ENCODE results near the gene TMEM129. TPM values are rescaled to one million over a fixed set of nuclear protein-coding genes. Genes with fewer than 3 reads are reported as not detected.

The TMEM129 gene
- polyA plus RNA-seq: 1.1 and 2.3 TPM in 2 replicates

GRCh38 chr4:1721003-1721665, at the start of gene TMEM129, which contains the start of gene TACC3:
TSS of gene TMEM129 (minus strand) at chr4:1721323. CDS start at chr4:1720837, 486 bp downstream.
TSS of gene TACC3 (plus strand) at chr4:1721521. CDS start at chr4:1723422, 1,901 bp downstream.

GRCh38 chr4:1712216-1713002, 8.7 kb downstream of the TMEM129 start, which contains the start of gene SLBP:
TSS of gene SLBP (minus strand) at chr4:1712319. CDS start at chr4:1712188, 131 bp downstream.

GRCh38 chr4:1683736-1684505, 37.2 kb downstream of the TMEM129 start, which contains the start of gene FAM53A:
TSS of gene FAM53A (minus strand) at chr4:1684313. CDS start at chr4:1668741, 15,572 bp downstream.

Other genes with a start within 250 kb of the TMEM129 start
- not detected in 2 replicates for gene FAM53A, start 37.0 kb downstream of the TMEM129 start, polyA plus RNA-seq
- 61.5 and 65.0 TPM in 2 replicates for gene SLBP, start 9.0 kb downstream of the TMEM129 start, polyA plus RNA-seq
- 0.32 TPM in 1 of 2 replicates, not detected in the other for gene TACC3, start 198 bp upstream of the TMEM129 start, polyA plus RNA-seq
- 1.1 and 2.1 TPM in 2 replicates for gene FGFR3, start 72.0 kb upstream of the TMEM129 start, polyA plus RNA-seq
- gene LETM1, start 134.8 kb upstream of the TMEM129 start, polyA plus RNA-seq: 5.6 and 9.3 TPM in 2 replicates
- gene NSD2, start 150.1 kb upstream of the TMEM129 start, polyA plus RNA-seq: 12.5 and 12.9 TPM in 2 replicates